Gastrocnemius medialis (tissue), 4 donors: ENCODE data around the gene DCUN1D4. TPM values are rescaled to one million over a fixed set of nuclear protein-coding genes. Genes with fewer than 3 reads are reported as not detected.

Experiments
- ATAC-seq, 2 donors: fragments of 150-250 bp; one replicate each; pipeline ENCODE4 v1.9.1; 2016
- DNase-seq, 2 donors: peaks; one replicate each; pipeline ENCODE4 v3.0.0-alpha.2; 2019
- H3K27ac ChIP-seq, 4 donors: fragments of 200-600 bp; sonication (generic); 1 replicate in 1 of 4; 2 replicates in 3 of 4; pipeline ENCODE4 v1.5.1; 2016 to 2018; ENCODE audit warnings: mild to moderate bottlenecking in 2 of 4, moderate library complexity in 1 of 4
- H3K27me3 ChIP-seq, 3 donors: fragments of 200-600 bp; sonication (generic) in 2 of 3; 1 replicate in 1 of 3; 2 replicates in 2 of 3; pipeline versions ENCODE4 v1.5.1 to v1.6.0; 2016 to 2019; ENCODE audit warnings: mild to moderate bottlenecking in 1 of 3, moderate library complexity in 1 of 3
- H3K36me3 ChIP-seq, 2 donors: fragments of 200-600 bp; sonication (generic) in 1 of 2; one replicate each; pipeline ENCODE4 v1.5.1; 2017 to 2018
- H3K4me1 ChIP-seq, 2 donors: fragments of 200-600 bp; sonication (generic) in 1 of 2; one replicate each; pipeline ENCODE4 v1.5.1; 2016 to 2017; ENCODE audit warnings: mild to moderate bottlenecking in 2 of 2
- H3K4me3 ChIP-seq, 4 donors: fragments of 200-600 bp; sonication (generic) in 3 of 4; 1 replicate in 1 of 4; 2 replicates in 3 of 4; pipeline ENCODE4 v1.5.1; 2016 to 2019; ENCODE audit warnings: mild to moderate bottlenecking in 2 of 4
- H3K9me3 ChIP-seq, 3 donors: fragments of 200-600 bp; sonication (generic) in 2 of 3; 1 replicate in 1 of 3; 2 replicates in 2 of 3; pipeline ENCODE4 v1.5.1; 2016 to 2019
- CTCF ChIP-seq, 5 experiments: fragments of 450-650 bp in 3 of 5; fragments of 200-600 bp in 2 of 5; sonication (generic) in 2 of 5; IDR thresholded peaks in 4 of 5; conservative IDR thresholded peaks in 1 of 5; 1 replicate in 4 of 5; 2 replicates in 1 of 5; pipeline ENCODE4 v1.5.1; 2016 to 2019; ENCODE audit warnings: antibody characterized with exemption in 5 of 5, mild to moderate bottlenecking in 3 of 5, moderate library complexity in 3 of 5
- POLR2A ChIP-seq, 2 donors: fragments of 450-650 bp; IDR thresholded peaks; one replicate each; pipeline ENCODE4 v1.6.1; 2017; ENCODE audit warnings: antibody characterized with exemption in 2 of 2, mild to moderate bottlenecking in 2 of 2, moderate library complexity in 2 of 2
- in situ Hi-C, 4 donors: fragments of 200-750 bp; cut with MboI; loops; one replicate each; pipeline versions ENCODE4 v1.15.0 to v1.8.0; 2017; ENCODE audit warnings: low sequenced_read_pairs in 4 of 4
- intact Hi-C: fragments of 100-400 bp; cut with DNase I; formaldehyde crosslinking; loops from one replicate; pipeline ENCODE4 v1.15.1; 2023; ENCODE audit warnings: low total_unique reads
- total RNA-seq, 4 donors: library from RNA; depleted of rRNA; stranded (reverse); fragments of >200 nt; gene quantifications; one replicate each; pipeline versions ENCODE4 v1.1.0 to v1.2.3, GENCODE V29; 2016

DCUN1D4 gene
- total RNA-seq, 4 donors from 2014 or later = 13.6 to 23.7 (median 18.4) TPM

GRCh38 chr4:51895816-51896408 is 53.0 kb downstream of the DCUN1D4 start:
- ATAC-seq (peak; percentile 86 to 99), DNase-seq (peak; percentile 41 to 76)
- no peak for TF ChIP-seq POLR2A (IDR thresholded peaks at IDR 0.05)
- TF ChIP-seq CTCF (IDR thresholded peaks at IDR 0.05 in 4 of 5, conservative IDR thresholded peaks at IDR 0.05 in 1 of 5) = peak; percentile 54 to 78 (median 72)
- Histone ChIP-seq H3K9me3 (no peaks in the 10 kb centered on the region), H3K4me3 (no peak overlapping the region), H3K27me3 (no peaks in the 10 kb centered on the region), H3K36me3 (peaks cover 0 to 15% of the 10 kb centered on the region in 2 donors), H3K4me1 (peaks cover 12 to 20% of the 10 kb centered on the region in 2 donors), H3K27ac (peak overlapping the region; percentile 49 to 70 (median 62))
- in situ Hi-C loops = loop anchor here in 1 of 4 donors (10.0 kb wide), 1 partner anchor 119 kb away; no protein-coding TSS in a partner anchor
- intact Hi-C loops = loop anchor here (1.0 to 5.0 kb wide), 2 partner anchors 52 to 131 kb away; no protein-coding TSS in a partner anchor

GRCh38 chr4:51901363-51901762 is 58.4 kb downstream of the DCUN1D4 start:
- no peak overlapping the region for H3K4me3 ChIP-seq
- DNase-seq (no peak), ATAC-seq (peak in 1 of 2 donors; percentile 27)
- peaks cover 0 to 19% of the 10 kb centered on the region in 2 donors for H3K36me3 ChIP-seq
- H3K27me3 ChIP-seq = no peaks in the 10 kb centered on the region
- no peaks in the 10 kb centered on the region for H3K9me3 ChIP-seq
- H3K4me1 ChIP-seq = no peaks in the 10 kb centered on the region
- TF ChIP-seq POLR2A (IDR thresholded peaks at IDR 0.05) (no peak), CTCF (IDR thresholded peaks at IDR 0.05 in 4 of 5, conservative IDR thresholded peaks at IDR 0.05 in 1 of 5) (no peak)
- in situ Hi-C loops (loop anchor here in 1 of 4 donors (25.0 kb wide), 1 partner anchor 111 kb away; the partner anchor contains the start of gene LRRC66), intact Hi-C loops (no loop called here)
- H3K27ac ChIP-seq = no peak overlapping the region

GRCh38 chr4:51906167-51906958 is 63.4 kb downstream of the DCUN1D4 start:
- in situ Hi-C loops (loop anchor here in 1 of 4 donors (25.0 kb wide), 1 partner anchor 106 kb away; the partner anchor contains the start of gene LRRC66), intact Hi-C loops (no loop called here)
- no peaks in the 10 kb centered on the region for H3K4me1 ChIP-seq
- ATAC-seq = no peak
- no peaks in the 10 kb centered on the region for H3K9me3 ChIP-seq
- no peaks in the 10 kb centered on the region for H3K27me3 ChIP-seq
- H3K4me3 ChIP-seq = no peak overlapping the region
- peaks cover 0 to 48% of the 10 kb centered on the region in 2 donors for H3K36me3 ChIP-seq
- TF ChIP-seq POLR2A (IDR thresholded peaks at IDR 0.05) = no peak
- TF ChIP-seq CTCF (IDR thresholded peaks at IDR 0.05 in 4 of 5, conservative IDR thresholded peaks at IDR 0.05 in 1 of 5) = no peak
- DNase-seq = no peak
- no peak overlapping the region for H3K27ac ChIP-seq

- H3K4me3 ChIP-seq = no peak overlapping the region
- peaks cover 0 to 51% of the 10 kb centered on the region in 2 donors for H3K36me3 ChIP-seq
- in situ Hi-C loops (loop anchor here in 1 of 4 donors (25.0 kb wide), 1 partner anchor 105 kb away; the partner anchor contains the start of gene LRRC66), intact Hi-C loops (no loop called here)
- no peak for TF ChIP-seq CTCF (IDR thresholded peaks at IDR 0.05 in 4 of 5, conservative IDR thresholded peaks at IDR 0.05 in 1 of 5)
- no peak for TF ChIP-seq POLR2A (IDR thresholded peaks at IDR 0.05)
- no peaks in the 10 kb centered on the region for H3K4me1 ChIP-seq
- DNase-seq (no peak), ATAC-seq (no peak)
- H3K27me3 ChIP-seq = no peaks in the 10 kb centered on the region
- H3K9me3 ChIP-seq = no peaks in the 10 kb centered on the region
- H3K27ac ChIP-seq = no peak overlapping the region
These were observed 64.2 kb downstream of the DCUN1D4 start for GRCh38 chr4:51907006-51907669.
